Esophagus squamous epithelium (tissue), 4 donors: Measurements from ENCODE around the gene CZIB.

Experiments used
- CTCF ChIP-seq, 6 experiments: fragments of 450-650 bp in 4 of 6; fragments of 200-600 bp in 2 of 6; sonication (generic) in 2 of 6; IDR thresholded peaks; one replicate each; pipeline ENCODE4 v1.5.1; 2016 to 2019; ENCODE audit warnings: antibody characterized with exemption in 6 of 6, mild to moderate bottlenecking in 4 of 6, moderate library complexity in 4 of 6
- POLR2A ChIP-seq, 4 donors: fragments of 450-650 bp; IDR thresholded peaks; one replicate each; pipeline ENCODE4 v1.6.1; 2017; ENCODE audit warnings: antibody characterized with exemption in 4 of 4, mild to moderate bottlenecking in 4 of 4, moderate library complexity in 3 of 4

DNA sequence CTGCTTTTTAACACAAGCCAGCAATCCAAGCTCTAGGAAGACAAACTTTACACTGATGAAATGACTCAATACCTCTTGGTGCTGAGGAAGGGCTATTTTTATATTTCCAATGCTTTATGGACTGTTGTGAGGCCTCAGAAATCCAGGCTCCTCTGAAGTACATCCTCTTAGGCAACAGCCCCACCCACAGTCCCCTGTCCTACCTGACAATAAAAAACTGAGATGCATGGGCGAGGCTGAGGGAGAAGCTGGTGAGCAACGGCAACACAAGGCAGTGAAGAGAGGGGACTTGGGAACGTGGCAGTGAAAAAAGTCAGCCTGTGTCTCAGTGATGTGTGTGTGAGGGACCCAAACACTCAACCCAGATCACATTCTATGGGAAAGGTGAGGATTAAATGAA is 33.9 kb downstream of the CZIB start:
- no peak for TF ChIP-seq POLR2A (IDR thresholded peaks at IDR 0.05)
- TF ChIP-seq CTCF (IDR thresholded peaks at IDR 0.05), result no peak
